Body of pancreas (tissue), 4 donors: ENCODE measurements around the gene PPP1R9B.

Experiments used
- POLR2A ChIP-seq, 3 donors: fragments of 450-650 bp; IDR thresholded peaks; one replicate each; pipeline ENCODE4 v1.6.1; 2016; ENCODE audit warnings: antibody characterized with exemption in 3 of 3, mild to moderate bottlenecking in 2 of 3
- TF ChIP-seq, protein P1 (sequence below), 7 experiments: fragments of 450-650 bp in 4 of 7; fragments of 200-600 bp in 3 of 7; sonication (generic) in 3 of 7; IDR thresholded peaks; one replicate each; pipeline ENCODE4 v1.5.1; 2016 to 2019; ENCODE audit warnings: antibody characterized with exemption in 7 of 7

GRCh38 chr17:50111673-50112655 is 38.5 kb downstream of the PPP1R9B start:
- peak in 1 of 3 donors; percentile 25 for TF ChIP-seq POLR2A (IDR thresholded peaks at IDR 0.05)
- TF ChIP-seq, protein P1, sequence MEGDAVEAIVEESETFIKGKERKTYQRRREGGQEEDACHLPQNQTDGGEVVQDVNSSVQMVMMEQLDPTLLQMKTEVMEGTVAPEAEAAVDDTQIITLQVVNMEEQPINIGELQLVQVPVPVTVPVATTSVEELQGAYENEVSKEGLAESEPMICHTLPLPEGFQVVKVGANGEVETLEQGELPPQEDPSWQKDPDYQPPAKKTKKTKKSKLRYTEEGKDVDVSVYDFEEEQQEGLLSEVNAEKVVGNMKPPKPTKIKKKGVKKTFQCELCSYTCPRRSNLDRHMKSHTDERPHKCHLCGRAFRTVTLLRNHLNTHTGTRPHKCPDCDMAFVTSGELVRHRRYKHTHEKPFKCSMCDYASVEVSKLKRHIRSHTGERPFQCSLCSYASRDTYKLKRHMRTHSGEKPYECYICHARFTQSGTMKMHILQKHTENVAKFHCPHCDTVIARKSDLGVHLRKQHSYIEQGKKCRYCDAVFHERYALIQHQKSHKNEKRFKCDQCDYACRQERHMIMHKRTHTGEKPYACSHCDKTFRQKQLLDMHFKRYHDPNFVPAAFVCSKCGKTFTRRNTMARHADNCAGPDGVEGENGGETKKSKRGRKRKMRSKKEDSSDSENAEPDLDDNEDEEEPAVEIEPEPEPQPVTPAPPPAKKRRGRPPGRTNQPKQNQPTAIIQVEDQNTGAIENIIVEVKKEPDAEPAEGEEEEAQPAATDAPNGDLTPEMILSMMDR (IDR thresholded peaks at IDR 0.05): no peak
